GM15510 (cell line): ENCODE measurements around the gene DCUN1D1.

Source experiments
- POLR2A ChIP-seq: IDR thresholded peaks from 3 replicates; pipeline ENCODE4 v1.6.1; 2011; ENCODE audit warnings: borderline replicate concordance; ENCODE audit not compliant: insufficient read length; ENCODE audit errors: extremely low read depth

DCUN1D1 gene

DNA sequence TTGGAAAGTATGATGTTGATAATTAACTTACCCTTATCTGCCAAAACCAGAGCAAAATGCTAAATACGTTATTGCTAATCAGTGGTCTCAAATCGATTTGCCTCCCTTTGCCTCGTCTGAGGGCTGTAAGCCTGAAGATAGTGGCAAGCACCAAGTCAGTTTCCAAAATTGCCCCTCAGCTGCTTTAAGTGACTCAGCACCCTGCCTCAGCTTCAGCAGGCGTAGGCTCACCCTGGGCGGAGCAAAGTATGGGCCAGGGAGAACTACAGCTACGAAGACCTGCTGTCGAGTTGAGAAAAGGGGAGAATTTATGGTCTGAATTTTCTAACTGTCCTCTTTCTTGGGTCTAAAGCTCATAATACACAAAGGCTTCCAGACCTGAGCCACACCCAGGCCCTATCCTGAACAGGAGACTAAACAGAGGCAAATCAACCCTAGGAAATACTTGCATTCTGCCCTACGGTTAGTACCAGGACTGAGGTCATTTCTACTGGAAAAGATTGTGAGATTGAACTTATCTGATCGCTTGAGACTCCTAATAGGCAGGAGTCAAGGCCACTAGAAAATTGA lies 59.7 kb downstream of the DCUN1D1 start:
- TF ChIP-seq POLR2A: no peak

DNA sequence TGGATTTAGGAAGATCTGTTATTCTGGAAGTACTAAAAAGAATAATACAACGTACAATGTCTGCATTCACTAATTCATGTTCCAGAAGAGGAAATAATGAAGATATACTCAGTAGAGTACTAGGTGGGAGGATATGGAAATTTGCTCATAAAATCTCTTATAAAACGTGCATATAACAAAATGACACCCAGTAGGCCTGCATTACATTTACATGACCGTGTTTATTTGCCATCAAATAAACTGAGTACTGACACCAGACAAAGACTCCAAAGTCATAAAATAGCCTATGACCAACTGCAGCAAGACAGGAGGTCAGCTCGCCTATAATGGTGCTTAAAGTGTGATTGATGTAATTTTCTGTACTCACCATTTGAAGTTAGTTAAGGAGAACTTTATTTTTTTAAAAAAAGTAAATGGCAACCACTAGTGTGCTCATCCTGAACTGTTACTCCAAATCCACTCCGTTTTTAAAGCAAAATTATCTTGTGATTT lies 60.4 kb downstream of the DCUN1D1 start:
- no peak for TF ChIP-seq POLR2A

- no peak for TF ChIP-seq POLR2A
Observed at GRCh38 chr3:182917134-182917533, 63.2 kb downstream of the DCUN1D1 start.

DNA sequence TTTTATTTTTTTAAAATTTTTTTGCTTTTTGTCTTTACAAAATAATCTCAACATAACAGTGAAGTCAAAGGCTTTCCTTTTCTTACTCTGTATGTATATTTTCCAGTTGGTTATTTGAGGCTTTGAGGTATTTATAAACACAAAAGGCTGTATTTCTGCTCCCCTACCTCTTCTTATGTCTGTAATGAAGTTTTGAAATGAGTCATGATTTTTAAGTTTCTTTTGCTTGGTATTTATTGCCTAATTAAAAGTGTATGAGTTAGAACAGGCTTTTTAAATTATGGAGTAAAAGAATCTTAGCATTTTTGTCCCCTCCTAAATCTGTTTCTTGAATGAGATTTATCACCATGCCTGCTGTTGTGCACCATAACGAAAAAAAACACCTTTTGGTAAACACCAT lies 66.0 kb downstream of the DCUN1D1 start:
- no peak for TF ChIP-seq POLR2A

DNA sequence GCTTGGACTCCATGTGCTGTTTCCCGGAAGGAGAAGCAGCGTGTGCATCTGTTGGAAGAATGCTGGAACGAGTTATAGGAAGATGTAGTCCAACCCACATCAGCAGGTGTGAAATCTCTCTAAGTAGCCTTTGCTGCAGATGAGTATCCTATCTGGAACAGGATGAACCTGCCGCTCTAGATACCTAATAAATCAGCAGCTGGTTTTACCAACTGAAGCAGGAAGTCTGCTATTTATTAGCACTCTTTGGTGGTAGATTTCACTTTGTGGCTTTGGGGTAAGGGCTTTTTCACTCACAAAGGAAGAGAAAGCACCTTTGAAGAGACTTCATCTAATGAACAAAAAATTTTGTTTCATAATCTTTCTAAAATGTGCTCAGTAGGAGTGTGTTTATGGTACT lies 66.4 kb downstream of the DCUN1D1 start:
- no peak for TF ChIP-seq POLR2A

- no peak for TF ChIP-seq POLR2A
Observed at GRCh38 chr3:182912474-182912873, 67.9 kb downstream of the DCUN1D1 start.

- no peak for TF ChIP-seq POLR2A
Observed at GRCh38 chr3:182911782-182912111, 68.6 kb downstream of the DCUN1D1 start.

DNA sequence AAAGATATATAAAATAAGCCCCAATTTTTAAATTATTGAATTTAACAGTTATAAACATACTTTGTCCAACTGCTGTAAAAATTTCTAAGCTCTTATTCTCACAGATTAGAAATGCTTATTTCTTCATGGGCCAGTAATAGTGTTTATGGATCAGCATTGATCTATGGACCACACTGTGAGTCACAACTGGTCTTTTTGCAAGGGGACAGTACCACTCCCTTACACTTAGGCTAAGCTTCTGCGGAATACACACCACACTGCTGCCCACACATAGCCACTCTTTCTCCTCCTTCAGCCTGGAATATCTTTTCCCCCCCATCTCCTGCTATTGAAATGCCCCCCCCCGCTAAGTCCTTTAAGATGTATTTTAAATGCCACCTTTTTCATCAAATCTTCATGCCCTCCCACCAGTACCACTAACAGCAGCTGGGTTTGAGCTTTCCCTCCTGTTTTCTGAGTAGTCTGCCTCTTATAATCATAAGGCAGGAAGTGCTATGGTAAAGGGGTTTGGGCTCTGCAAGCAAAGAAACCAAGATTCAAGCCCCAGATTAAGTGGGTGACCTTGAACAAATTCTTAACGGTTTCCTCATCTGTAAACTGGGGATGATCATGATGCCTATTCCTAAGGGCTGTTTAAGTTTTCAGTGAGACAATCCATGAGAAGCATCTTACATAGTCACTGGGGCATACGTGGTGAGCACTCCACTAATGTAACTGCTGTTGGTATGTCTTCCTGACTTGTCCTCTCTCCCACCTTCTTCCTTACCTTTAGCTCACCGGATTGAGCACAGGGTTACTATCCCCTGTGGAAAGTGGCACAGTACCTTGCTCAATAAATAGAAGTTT lies 69.2 kb downstream of the DCUN1D1 start:
- no peak for TF ChIP-seq POLR2A

DNA sequence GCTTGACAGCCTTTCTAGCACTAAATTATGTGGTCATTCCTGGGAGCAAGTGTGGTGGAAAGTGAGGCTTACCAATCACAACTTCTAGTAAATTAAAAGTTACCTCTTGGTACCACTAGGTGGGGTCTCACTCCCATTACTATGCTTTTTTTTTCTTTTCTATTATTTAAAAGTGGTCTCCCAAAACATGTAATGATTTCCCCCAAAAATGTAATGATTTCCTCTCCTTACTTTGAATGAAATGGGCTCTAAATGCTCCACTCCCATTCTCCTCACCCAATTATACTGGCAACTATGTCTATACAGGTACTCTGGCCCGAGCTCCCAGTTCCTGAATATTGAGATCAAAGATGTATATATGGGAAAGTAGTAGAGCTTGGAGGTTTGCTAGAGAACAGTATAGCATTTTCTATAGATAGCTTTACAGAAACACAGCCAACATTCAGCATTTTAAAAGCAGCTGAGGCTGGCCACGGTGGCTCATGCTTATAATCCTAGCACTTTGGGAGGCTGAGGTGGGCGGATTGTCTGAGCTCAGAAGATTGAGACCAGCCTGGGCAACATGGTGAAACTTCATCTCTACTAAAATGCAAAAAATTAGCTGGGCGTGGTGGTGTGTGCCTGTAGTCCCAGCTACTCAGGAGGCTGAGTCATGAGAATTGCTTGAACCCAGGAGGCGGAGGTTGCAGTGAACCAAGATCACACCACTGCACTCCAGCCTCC lies 70.9 kb downstream of the DCUN1D1 start:
- TF ChIP-seq POLR2A: no peak

DNA sequence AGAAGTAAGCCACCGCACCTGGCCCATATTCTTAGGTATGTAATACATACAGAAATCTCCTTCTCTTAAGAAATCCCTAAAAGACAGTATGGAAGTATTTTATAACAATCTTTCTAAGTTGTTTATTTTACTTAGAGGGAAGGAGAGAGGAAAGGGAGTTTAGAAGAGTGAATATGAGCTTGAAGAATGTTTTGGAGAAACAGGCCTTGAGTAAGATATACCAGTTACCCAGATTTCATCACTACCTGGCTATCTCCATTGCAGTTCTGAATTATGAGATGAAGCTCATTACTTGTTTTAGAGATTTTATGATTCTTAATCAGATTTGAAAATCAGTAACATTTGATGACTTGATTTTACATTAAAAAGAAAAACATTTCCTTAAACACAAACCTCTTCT lies 71.9 kb downstream of the DCUN1D1 start:
- no peak for TF ChIP-seq POLR2A

DNA sequence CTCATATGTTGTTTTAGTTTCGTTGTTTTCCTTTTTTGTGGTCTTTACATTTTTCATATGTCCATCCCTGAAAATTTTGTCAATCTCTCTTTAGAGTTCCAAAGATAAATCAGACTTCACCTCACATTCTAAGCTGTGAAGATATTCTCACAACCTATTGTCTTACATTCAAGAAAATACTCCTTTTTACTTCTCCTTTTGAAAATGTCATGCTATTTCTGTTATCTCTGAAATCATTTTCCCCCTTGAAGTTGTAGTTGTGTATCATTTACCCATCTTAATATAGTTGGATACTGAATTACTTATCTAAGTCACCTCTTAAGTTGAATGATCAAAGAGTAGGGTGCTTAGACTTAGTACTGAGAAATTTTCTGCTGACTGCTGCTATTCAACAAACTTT lies 74.3 kb downstream of the DCUN1D1 start:
- TF ChIP-seq POLR2A: no peak

DNA sequence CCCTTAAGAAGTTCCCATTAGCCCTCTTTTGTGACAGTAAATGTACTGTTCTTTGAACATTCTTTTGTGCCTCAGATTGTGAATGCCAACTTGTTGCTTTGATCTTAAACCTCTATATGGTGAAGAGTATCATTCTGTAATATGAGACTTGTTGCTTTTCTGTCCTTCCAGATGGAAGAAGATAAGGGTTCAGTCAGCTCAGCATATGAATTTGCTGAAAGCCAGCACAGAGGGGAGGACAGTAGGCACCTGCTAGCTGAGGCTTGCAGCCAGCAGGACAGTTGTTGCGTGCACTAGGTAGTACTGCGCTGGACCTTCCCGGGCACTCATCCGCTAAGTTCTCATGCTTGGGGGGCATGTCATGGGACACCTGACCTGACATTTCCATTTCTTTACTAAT lies 74.7 kb downstream of the DCUN1D1 start:
- no peak for TF ChIP-seq POLR2A

- no peak for TF ChIP-seq POLR2A
Observed at GRCh38 chr3:182904164-182904563, 76.2 kb downstream of the DCUN1D1 start.

DNA sequence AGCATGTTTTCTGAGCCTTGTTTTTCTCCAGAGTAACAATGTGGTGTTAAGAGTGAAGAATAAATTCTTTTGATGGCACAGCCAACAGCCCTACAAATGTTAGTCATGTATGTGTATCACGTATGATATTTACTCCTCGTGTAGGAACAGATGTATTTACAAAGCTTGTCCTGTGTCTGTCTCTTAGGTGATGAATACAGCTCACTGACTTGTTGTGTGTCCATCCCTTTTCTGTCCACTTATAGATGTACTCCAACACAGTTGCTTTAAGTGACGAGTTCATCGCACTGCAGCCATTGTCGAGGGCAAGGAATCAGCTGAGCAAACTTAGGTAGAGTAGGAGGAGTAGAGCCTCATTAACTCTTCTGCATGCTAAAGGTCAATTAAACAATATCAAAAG lies 78.1 kb downstream of the DCUN1D1 start:
- no peak for TF ChIP-seq POLR2A

DNA sequence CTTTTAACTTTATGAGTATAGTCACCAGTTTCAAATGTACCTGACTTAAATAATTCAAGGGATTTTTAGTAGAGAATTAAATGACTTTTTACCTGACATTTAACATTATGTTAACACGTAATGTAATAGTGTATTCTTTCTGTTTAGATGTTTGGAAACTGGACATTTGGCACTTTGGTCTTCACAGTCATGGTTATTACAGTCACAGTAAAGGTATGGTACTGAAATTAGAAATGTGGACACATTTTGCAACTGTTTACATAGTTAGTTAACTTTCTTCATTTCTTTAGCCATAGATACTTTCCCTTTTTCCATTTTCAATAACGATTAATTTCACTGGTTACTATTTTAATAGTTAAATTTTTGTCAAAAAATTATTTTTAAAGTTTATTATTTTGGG lies 83.8 kb downstream of the DCUN1D1 start:
- no peak for TF ChIP-seq POLR2A
